HG02970 (cell line): ENCODE data around the gene C9orf57.
"Not testable (repeated sequence)": the region's sequence is repeated elsewhere in the genome, so short reads cannot be mapped to it uniquely, and the experiment has no call there.

Experiments used
- ATAC-seq: cut with Tn5 transposase; IDR thresholded peaks from one replicate; pipeline ENCODE4 v1.9.1; 2021; ENCODE audit warnings: mild to moderate bottlenecking, moderate library complexity, moderate number of reproducible peaks; ENCODE audit not compliant: unreplicated experiment, low FRiP score

Gene C9orf57, protein sequence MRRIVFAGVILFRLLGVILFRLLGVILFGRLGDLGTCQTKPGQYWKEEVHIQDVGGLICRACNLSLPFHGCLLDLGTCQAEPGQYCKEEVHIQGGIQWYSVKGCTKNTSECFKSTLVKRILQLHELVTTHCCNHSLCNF

DNA sequence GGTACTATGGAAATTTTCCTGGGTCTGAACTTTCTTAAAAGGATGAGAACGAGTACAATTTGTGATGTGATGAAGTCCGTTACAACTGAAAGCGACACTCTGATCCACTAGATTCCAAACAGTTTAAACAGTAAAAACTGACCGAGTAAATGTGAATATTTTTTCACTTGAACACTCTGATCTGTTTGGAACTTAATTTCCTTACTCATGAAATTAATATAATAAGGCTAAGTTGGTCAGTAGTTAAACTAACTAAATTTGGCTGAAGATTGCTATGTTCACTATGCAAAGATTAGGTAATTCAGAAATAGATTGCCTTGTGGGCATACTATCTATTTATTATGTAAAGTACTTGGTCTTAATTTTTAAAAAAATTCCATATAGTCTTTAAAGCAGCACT, at the start of gene C9orf57:
Gene C9orf57, minus strand, starts transcription at position 101 of the 400 bp plus-strand sequence. CDS start 1,282 bp downstream, outside the sequence.
- no peak for ATAC-seq

DNA sequence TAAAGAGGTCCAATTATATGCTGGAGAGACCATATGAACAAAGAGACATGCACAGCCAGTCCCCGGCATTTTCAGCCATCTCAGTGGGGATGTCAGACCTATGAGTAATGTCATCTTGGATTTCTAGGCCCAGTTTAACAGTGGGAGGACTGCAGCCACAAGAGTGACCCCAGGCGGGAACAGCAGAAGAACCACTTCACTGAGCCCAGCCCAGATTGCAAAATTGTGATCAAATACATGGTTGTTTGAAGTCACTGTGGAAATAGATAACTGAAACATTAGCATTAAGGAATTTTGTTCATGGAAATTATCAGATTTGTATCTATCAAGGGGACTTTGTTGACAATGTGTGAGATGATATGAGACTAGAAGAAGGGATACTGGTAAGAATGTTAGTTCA, 42.1 kb upstream of the C9orf57 start:
- ATAC-seq = no peak

DNA sequence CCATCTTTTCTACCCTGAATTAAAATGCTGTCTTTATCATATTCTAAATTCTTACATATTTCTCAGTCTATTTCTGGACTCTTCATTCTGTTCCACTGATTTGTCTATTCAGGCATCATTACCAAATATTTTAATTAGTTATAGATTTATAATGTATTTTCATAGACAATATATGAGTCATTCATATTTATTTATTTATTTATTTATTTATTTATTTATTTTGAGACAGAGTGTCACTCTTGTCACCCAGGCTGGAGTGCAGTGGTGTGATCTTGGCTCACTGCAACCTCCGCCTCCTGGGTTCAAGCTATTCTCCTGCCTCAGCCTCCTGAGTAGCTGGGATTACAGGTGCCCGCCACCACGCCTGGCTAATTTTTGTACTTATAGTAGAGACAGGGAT, 35.1 kb upstream of the C9orf57 start:
- not testable (repeated sequence) for ATAC-seq

DNA sequence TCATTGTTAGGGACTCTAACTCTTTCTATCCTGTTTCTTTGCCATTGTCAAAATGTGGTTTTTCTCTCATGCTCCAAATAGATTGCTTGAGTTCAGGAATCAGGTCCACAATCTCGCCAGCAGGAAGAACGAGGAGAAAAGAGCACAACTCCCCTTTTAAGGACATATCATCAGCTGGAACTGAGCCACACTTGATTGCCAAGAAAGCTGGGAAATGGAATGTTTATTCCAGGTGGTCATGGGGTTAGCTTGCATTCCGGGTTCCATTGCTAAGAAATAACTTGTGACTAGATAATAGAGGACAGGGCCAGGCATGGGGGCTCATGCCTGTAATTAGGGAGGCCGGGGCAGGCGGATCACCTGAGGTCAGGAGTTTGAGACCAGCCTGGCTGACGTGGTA, 32.4 kb upstream of the C9orf57 start:
- ATAC-seq = no peak

DNA sequence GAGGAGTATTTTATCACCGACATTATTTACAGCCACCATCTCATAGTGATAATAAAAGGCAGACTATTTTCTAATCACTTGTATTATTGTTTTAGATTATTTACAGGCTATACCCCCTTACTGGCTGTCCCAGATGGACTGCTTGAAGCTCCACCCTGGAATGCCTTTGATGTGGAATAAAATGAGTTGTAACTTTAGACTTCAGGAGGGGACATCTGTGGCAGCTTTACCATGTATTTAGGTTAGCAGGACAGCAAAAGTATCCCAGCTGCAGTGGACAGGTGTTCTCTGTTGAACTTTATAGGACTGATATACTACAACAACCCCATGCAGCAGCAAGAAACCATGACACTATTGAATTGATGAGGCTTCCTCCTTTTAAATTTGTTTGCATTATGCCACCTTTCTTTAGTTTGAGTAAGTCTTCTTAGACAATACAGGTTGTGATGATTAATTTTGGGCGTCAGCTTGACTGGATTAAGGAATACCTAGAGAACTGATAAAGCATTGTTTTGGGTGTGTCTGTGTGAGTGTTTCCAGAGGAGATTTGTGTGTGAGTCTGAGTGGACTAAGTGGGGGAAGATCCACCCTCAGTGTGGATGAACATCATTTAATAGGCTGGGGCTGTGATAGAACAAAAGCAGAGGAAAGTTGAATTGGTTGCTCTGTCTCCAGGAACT, 29.2 kb upstream of the C9orf57 start:
- no peak for ATAC-seq

DNA sequence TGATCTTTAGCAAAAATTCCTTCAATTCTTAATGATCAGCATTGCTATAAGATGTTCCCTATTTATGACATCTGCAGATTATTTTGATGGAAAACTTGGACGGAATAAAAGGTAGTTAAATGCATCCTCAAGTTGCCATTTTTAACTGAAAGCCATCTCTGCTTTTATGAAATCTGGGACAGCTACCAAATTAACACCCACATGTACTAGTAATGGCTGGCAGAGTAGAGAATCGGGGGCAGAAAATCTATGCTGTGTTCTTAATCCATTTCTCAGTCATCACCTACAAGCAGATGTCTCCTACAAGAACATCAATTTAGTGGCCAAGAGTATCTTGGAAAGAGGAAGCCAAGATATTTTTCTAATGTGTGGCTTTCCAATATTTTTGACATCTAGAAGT, 22.1 kb upstream of the C9orf57 start:
- no peak for ATAC-seq

DNA sequence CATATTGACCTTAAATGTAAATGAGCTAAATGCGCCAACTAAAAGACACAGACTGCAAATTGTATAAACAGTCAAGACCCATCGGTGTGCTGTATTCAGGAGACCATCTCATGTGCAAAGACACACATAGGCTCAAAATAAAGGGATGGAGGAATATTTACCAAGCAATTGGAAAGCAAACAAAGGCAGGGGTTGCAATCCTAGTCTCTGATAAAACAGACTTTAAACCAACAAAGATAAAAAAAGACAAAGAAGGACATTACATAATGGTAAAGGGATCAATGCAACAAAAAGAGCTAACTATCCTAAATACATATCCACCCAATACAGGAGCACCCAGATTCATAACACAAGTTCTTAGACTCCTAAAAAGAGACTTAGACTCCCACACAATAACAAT, 14.3 kb upstream of the C9orf57 start:
- ATAC-seq = not testable (repeated sequence)

DNA sequence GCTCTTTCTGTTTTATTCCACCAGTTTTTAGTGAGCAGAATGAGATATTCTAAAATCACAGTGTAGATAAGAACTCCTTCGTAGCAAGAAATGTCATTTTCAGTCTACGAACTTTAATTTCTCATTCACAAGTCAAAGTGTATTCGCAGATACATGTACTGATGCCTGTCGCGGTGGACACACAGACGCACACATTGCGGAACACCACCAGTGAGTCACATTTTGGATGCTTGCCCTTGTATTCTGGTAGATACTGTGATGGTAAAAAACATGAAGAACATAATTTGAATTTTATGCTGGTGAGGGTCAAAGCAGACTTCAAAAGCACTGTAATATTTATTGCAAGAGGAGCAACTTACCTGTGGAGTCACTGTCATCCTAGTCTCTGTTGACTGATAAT, 4.7 kb upstream of the C9orf57 start:
- ATAC-seq = no peak

DNA sequence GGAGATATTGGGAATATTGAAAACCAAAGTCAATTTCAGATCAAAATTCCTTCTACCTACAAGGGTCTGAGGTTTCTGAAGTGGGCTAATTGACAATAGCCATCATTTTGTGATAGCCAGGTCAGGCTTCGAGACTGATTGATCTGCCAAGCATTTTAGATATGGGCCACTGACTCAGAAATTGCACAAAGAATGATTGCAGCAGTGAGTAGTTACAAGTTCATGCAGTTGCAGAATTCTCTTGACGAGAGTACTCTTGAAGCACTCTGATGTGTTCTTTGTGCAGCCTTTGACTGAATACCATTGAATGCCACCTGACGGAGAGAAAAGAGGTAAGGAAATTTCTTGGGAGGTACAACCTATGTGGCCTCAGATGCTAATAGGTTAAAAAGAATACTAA, 8.3 kb downstream of the C9orf57 start:
- ATAC-seq = no peak

DNA sequence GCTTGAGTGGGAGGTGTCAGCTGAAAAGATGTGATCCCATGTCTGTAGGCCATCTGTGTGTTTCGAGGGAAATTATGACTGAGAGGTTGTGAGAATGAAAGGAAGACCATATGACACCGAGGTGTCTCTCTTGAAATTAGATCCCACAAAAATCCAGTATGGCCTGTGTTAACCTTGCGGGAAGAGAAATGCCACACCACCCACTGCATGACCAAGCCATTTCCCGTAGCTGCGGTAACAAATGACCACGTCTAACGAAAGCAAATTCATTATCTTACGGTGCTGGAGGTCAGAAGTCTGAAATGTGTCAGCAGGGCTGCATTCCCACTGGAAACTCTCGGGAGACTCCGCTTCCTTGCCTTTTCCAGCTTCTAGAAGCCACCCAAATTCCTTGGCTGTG, 11.6 kb downstream of the C9orf57 start:
- no peak for ATAC-seq

DNA sequence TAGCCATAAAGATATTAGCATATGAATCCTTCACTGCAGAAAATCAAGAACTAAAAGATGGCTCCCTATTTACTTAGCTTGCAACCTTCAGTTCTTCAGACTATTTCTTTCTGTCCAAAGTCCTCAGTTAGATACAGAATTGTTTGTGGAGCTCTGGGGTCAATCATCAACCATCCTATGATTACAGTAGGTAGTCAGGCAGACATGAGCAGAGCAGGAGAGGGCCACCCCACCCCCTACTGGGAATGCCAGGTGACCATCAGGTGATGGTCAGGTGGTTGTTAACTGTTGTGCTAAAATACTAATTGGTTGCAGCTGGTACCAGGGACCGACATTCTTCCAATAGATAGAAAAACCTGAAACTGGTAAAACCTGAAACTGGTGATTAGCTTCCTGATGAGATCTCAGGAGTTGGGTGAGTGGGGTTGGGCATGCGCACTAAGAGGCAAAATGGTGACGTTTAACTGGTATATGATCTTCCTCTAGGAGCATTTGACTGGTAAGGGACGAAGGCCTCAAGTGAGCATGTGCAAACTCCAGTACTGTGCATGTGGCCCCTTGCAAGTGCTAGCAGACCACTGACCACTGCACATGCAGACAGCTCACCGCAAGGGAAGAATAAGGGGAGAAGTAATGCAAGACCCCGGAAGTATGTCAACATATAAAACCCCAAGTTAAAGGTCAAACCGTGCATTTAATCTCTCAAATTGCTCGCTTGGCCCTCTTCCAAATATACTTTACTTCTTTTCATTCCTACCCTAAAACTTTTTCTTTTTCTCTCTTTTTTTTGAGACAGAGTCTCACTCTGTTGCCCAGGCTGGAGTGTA, 13.6 kb downstream of the C9orf57 start:
- no peak for ATAC-seq

DNA sequence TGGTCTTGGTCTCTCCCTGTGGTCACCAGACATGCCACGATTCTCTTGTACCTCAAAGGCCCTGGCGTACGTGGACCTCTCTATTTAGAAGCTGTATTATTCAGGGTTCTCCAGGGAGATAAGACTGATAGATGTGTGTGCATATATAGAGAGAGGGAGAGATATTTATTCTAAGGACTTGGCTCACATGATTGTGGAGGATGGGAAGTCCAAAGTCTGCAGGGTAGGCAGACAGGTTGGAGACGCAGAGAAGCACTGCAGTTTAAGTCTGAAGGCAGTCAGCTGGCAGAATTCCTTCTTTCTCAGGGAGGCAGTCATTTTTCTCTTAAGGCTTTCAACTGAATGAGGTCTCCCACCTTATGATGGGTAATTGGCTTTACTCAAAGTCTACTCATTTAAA, 16.3 kb downstream of the C9orf57 start:
- no peak for ATAC-seq

DNA sequence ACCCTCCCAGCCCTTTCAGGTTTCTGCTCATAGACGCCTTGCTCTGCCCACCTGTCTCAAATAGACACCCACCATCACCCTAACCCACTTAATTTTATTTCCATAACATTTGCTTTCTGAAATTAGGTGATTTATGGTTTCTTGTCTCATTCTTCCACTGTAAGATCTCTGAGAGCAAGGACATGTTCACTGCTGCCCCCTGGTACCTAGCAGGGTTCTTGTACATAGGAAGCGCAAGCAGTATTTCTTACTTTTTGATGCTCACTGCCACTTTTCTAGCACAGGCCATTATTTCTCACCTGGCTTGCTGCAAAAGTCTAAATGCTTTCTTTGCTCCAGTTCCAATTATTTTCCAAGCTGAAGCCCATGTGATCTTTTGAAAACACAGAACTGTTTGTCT, 16.8 kb downstream of the C9orf57 start:
- no peak for ATAC-seq

DNA sequence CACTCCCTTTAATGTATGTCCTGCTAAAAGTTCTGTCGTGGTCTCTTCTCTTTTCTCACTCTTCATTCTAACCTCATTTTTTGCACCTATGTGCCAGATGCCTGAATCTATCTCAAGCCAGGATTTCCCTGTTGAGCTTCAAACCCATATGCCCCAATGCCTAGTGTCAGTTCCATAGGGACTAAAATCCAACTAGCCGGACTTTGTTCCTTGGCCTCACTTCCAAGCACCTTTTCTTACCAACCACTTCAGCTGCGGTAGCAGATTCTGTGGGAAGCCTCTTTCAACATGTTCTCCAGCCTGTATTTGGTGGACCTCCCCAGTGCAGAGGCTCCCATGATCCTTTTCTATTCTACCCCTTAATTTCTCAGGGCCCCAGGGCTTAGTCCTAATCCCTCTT, 17.5 kb downstream of the C9orf57 start:
- no peak for ATAC-seq

DNA sequence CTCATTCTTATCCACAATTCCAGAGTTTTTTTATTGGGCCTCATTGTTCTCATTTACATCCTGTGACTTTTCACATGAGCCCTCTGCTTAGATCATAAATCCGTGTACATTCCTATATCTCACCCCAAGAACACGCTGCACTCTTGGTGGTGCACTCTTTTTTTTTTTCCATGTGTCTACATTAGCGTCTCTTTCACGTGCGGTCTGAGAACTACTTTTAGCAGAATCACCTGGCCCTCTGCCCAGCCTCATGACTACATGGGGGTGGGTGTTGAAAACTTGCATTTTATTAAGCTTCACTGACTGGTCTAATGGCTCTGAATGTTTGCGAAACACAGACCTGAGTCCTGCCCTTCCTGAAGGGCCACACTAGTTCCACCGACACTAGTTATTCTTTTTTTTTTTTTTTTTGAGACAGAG, 18.6 kb downstream of the C9orf57 start:
- no peak for ATAC-seq

DNA sequence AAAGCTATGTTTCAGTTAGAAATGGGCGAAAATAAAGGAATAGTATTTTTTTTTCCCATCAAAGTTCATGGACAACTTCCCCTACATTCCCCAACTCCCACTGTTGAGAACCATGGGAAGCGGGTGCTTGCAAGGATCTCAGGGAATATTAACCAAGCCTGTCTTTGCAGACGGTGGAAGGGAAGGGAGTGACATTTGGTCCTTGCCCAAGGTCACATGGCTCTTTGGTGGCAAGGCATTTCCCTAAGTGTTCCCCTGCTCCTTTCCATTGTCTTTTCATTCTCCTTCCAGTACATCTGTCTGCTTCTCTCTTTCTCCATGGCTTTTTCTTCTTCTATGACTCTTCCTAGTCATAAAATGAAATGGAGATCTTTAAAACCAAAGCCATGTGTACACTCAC, 19.0 kb downstream of the C9orf57 start:
- no peak for ATAC-seq

DNA sequence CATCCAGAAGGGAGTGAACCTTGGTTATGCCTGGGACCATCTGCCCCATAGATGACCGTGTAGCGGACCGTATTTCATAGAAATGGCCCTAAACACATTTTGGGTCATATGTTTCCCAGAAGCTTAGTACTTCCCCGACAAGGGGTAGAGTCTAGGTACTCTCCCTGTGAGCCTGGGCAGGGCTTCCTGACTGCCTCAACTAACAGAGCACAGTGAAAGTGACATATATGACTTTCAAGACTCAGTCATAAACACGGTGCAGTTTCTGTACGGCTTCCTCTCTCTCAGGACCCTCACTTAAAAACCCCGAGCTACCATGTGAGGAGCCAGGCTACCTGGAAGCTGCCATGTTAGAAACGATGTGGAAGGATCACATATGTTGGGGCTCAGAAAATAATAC, 20.9 kb downstream of the C9orf57 start:
- ATAC-seq = no peak

DNA sequence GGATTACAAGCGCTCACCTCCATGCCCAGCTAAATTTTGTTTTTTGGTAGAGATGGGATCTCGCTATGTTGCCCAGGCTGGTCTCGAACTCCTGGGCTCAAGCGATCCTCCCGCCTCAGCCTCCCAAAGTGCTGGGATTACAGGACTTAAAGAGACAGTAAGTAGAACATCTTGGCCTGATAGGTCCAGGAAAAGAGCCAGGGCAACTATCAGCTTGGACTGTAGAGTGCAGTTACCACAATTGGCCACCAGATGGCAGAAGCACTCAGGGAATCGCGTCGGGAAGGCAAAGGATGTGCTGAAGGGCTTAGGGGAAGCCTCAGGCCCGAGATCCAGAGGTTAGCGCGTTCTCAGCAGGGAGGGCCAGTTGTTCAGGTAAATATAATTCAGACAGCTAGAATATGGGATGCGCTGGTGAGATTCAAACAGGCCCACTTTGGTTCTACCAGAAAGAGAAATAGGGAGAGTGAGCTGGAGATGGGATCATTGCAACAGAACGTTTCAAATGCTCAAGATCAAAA, 21.5 kb downstream of the C9orf57 start:
- ATAC-seq = no peak

DNA sequence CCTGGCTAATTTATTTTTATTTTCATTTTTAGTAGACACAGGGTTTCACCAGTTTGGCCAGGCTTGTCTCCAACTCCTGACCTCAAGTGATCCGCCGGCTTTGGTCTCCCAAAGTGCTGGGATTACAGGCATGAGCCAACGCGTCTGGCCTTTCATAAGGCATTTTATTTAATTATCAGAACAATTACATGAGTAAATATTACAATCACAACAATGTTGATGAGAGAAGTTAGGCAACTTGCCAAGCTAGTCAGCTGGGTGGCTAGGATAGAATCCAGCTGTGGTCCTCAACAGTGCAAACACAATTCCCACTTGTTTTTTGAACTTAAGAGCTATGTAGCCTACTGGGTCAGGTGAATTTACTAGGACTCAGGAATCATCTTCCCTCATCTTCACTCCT, 22.0 kb downstream of the C9orf57 start:
- ATAC-seq = no peak

DNA sequence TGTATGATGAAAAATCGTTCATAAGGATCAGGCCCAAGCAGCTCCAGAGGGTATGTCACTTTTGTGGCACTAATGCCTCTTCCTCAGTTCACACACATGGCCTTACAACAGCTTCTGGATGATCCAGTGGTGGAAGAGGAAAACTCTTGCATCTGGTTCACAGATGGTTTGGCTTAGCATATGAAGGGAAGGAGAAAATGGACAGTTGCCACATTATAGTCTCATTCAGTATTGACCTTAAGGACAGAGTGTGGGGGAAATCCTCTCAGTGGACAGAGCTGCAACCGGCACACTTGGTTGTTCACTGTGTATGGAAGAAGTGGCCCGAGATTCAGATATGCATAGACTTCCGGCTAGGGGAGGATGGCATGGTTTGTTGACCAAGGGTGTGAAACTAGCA, 22.8 kb downstream of the C9orf57 start:
- no peak for ATAC-seq

DNA sequence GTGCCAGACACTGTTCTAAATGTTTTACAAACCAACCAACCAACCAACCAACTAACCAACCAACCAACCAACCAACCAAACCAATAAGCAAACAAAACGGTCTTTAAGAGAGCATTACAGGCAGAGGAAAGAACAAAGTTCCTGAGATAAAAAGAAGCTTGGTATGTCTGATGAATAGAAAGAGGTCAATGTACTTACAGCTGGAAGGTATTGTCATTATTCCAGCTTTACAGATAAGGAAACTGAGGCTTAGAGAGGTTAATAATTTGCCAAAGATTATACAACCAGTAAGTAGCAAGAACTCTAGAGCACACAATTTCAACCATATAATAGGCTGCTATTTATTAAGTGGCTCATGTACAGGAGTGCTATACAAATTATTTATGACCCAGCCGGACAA, 29.6 kb downstream of the C9orf57 start:
- no peak for ATAC-seq
